ENCODE results near the gene CACNG7. TPM values are rescaled to one million over a fixed set of nuclear protein-coding genes. Genes with fewer than 3 reads are reported as not detected.

CACNG7 gene
- polyA plus RNA-seq, 1 donor from 2014 or later: 27.8 TPM

- peaks cover 24% of the 10 kb centered on the region for H3K79me2 ChIP-seq (replicated peaks; ENCODE audit: insufficient read depth, low read length)
- no peak overlapping the region for H3K4me2 ChIP-seq (ENCODE audit: low read length)
- TF ChIP-seq MXI1 (conservative IDR thresholded peaks at IDR 0.05; ENCODE audit: poor library complexity, severe bottlenecking) (no peak), TAF1 (IDR thresholded peaks at IDR 0.05; ENCODE audit: low read depth) (no peak), RAD21 (conservative IDR thresholded peaks at IDR 0.05) (no peak), EP300 (conservative IDR thresholded peaks at IDR 0.05; ENCODE audit: poor library complexity, severe bottlenecking) (no peak), EZH2 (IDR thresholded peaks at IDR 0.05; ENCODE audit: borderline replicate concordance, insufficient read depth, low read length, poor library complexity, severe bottlenecking) (no peak), REST (IDR thresholded peaks at IDR 0.05; ENCODE audit: borderline replicate concordance) (no peak), POLR2AphosphoS5 (IDR thresholded peaks at IDR 0.05) (no peak), SMC3 (conservative IDR thresholded peaks at IDR 0.05; ENCODE audit: poor library complexity) (no peak)
- TF ChIP-seq, protein P1, sequence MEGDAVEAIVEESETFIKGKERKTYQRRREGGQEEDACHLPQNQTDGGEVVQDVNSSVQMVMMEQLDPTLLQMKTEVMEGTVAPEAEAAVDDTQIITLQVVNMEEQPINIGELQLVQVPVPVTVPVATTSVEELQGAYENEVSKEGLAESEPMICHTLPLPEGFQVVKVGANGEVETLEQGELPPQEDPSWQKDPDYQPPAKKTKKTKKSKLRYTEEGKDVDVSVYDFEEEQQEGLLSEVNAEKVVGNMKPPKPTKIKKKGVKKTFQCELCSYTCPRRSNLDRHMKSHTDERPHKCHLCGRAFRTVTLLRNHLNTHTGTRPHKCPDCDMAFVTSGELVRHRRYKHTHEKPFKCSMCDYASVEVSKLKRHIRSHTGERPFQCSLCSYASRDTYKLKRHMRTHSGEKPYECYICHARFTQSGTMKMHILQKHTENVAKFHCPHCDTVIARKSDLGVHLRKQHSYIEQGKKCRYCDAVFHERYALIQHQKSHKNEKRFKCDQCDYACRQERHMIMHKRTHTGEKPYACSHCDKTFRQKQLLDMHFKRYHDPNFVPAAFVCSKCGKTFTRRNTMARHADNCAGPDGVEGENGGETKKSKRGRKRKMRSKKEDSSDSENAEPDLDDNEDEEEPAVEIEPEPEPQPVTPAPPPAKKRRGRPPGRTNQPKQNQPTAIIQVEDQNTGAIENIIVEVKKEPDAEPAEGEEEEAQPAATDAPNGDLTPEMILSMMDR (IDR thresholded peaks at IDR 0.05; ENCODE audit: poor library complexity, severe bottlenecking): no peak
- H3K27me3 ChIP-seq (ENCODE audit: insufficient read depth, low read depth, low read length): no peaks in the 10 kb centered on the region
- H3K9ac ChIP-seq (ENCODE audit: low read length): no peak overlapping the region
- no peaks in the 10 kb centered on the region for H3K36me3 ChIP-seq (ENCODE audit: insufficient read depth, low read length)
- no peak overlapping the region for H3K4me3 ChIP-seq (ENCODE audit: low read length)
- H3K27ac ChIP-seq (ENCODE audit: low read length): no peak overlapping the region
- H3K9me2 ChIP-seq (ENCODE audit: insufficient read depth, low read length): no peaks in the 10 kb centered on the region
- no peaks in the 10 kb centered on the region for H3F3A ChIP-seq (ENCODE audit: insufficient read depth, low read length, poor library complexity, severe bottlenecking)
- H2AFZ ChIP-seq (ENCODE audit: low read depth, low read length): no peak overlapping the region
- no peaks in the 10 kb centered on the region for H4K20me1 ChIP-seq (ENCODE audit: insufficient read depth)
- H3K9me3 ChIP-seq (ENCODE audit: low read length): no peaks in the 10 kb centered on the region
Measured at GRCh38 chr19:53915000-53915399, 5.9 kb downstream of the CACNG7 start.

DNA sequence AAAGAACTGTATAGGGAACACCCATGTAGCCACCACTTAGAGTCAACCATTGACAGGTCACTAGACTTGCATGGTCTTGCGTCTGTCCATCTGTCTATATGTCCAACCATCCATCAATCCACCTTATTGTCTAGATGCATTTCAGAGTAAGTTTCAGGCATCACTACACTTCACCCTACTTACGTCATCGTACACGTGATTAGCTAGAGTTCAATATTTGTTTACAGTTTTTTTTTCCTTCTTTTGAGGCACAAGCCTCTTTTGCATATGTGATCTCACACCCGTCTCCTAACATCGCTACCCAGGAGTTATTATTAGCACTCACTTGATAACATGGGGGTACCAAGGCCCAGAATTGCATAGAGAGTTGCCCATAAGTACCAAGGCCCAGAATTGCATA, 6.9 kb downstream of the CACNG7 start:
- Histone ChIP-seq H3K27ac (ENCODE audit: low read length) (no peak overlapping the region), H4K20me1 (ENCODE audit: insufficient read depth) (no peaks in the 10 kb centered on the region), H3F3A (ENCODE audit: insufficient read depth, low read length, poor library complexity, severe bottlenecking) (no peaks in the 10 kb centered on the region), H3K79me2 (replicated peaks; ENCODE audit: insufficient read depth, low read length) (peaks cover 17% of the 10 kb centered on the region), H2AFZ (ENCODE audit: low read depth, low read length) (no peak overlapping the region), H3K9me3 (ENCODE audit: low read length) (no peaks in the 10 kb centered on the region), H3K36me3 (ENCODE audit: insufficient read depth, low read length) (no peaks in the 10 kb centered on the region), H3K4me3 (ENCODE audit: low read length) (no peak overlapping the region), H3K4me2 (ENCODE audit: low read length) (no peak overlapping the region), H3K9ac (ENCODE audit: low read length) (no peak overlapping the region), H3K9me2 (ENCODE audit: insufficient read depth, low read length) (no peaks in the 10 kb centered on the region), H3K27me3 (ENCODE audit: insufficient read depth, low read depth, low read length) (no peaks in the 10 kb centered on the region)
- TF ChIP-seq TAF1 (IDR thresholded peaks at IDR 0.05; ENCODE audit: low read depth) (no peak), REST (IDR thresholded peaks at IDR 0.05; ENCODE audit: borderline replicate concordance) (no peak), EP300 (conservative IDR thresholded peaks at IDR 0.05; ENCODE audit: poor library complexity, severe bottlenecking) (no peak), EZH2 (IDR thresholded peaks at IDR 0.05; ENCODE audit: borderline replicate concordance, insufficient read depth, low read length, poor library complexity, severe bottlenecking) (no peak), SMC3 (conservative IDR thresholded peaks at IDR 0.05; ENCODE audit: poor library complexity) (no peak)
